Right ventricle myocardium superior (tissue), 1 donor: ENCODE data around the gene CABP4. TPM values are rescaled to one million over a fixed set of nuclear protein-coding genes. Genes with fewer than 3 reads are reported as not detected.
"Not testable (repeated sequence)": the region's sequence is repeated elsewhere in the genome, so short reads cannot be mapped to it uniquely, and the experiment has no call there.

Experiments
- ATAC-seq: fragments of 200-7000 bp; cut with Tn5 transposase; one replicate; pipeline ENCODE4 v1.9.1; 2020; ENCODE audit warnings: mild to moderate bottlenecking; ENCODE audit not compliant: poor library complexity
- DNase-seq: peaks from one replicate; pipeline ENCODE4 v3.0.0-alpha.2; 2020
- intact Hi-C: fragments of 100-400 bp; cut with DNase I; formaldehyde crosslinking; loops from one replicate; pipeline ENCODE4 v1.11.2; 2022
- total RNA-seq: library from RNA; stranded (reverse); fragmentation: NEBNext Ultra II Directional; extraction: Animal tissue kit (Norgen Biotek cat#: 25700); gene quantifications from one replicate; pipeline ENCODE4 v1.2.1, GENCODE V29; 2021
- donor health status: DM: no; HTN: yes; CAD: no; lungs with severe emphysema.

The CABP4 gene
- total RNA-seq, 1 donor from 2014 or later = 0.75 TPM

DNA sequence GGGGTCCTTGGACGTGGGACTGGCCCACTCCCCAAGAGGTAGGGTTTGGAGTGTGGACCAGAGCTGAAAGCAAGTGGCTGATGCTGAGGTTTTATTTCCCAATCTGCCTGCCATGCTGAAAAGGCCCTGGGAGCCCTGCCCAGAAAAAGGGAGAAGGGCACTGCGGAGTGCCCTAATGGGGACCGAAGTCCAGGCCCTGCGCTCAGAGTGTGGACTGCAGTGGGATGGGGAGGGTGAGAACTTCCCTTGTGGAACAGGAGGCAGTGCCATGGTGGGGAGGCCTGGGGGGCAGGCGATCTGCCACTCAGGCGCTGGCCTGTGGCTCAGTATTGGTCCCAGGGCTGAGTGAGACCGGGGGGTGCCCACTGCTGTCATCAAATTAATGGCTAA, 6.9 kb upstream of the CABP4 start:
- intact Hi-C loops = no loop called here
- no peak for ATAC-seq
- no peak for DNase-seq

DNA sequence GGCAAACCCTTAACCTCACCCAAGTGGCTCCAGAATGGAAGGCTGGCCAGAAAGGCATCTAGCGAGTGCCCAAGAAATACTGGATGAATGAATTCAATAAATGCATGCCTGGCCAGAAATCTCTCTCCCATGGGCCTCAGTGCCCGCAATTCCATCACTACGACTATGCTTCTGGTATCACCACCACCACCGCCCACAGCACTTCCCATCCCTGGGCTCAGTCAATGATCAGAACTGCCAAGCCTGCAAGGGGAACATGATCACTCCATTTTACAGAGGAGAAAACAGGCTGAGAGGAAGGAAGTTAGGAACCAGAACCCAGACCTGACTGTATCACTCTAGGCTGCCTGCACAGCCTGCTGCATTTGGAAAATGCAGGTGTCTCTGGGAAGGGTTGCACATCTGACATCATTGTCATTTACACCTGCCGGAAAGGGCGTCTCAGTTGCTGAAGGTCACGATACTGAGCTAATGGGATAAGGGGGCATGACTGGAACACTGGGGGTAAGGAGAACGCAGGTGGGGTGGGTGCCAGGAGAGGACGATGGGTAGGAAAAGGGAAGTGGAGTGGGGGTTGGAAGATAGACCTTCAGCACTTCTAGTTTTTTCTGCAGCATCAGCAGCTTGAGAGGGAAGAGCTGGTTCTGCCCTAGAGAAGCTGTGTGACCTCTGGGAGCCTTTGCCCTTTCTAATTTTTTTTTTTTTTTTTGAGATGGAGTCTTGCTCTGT, 5.9 kb upstream of the CABP4 start:
- DNase-seq (no peak), ATAC-seq (peak; percentile 55)
- intact Hi-C loops = no loop called here

DNA sequence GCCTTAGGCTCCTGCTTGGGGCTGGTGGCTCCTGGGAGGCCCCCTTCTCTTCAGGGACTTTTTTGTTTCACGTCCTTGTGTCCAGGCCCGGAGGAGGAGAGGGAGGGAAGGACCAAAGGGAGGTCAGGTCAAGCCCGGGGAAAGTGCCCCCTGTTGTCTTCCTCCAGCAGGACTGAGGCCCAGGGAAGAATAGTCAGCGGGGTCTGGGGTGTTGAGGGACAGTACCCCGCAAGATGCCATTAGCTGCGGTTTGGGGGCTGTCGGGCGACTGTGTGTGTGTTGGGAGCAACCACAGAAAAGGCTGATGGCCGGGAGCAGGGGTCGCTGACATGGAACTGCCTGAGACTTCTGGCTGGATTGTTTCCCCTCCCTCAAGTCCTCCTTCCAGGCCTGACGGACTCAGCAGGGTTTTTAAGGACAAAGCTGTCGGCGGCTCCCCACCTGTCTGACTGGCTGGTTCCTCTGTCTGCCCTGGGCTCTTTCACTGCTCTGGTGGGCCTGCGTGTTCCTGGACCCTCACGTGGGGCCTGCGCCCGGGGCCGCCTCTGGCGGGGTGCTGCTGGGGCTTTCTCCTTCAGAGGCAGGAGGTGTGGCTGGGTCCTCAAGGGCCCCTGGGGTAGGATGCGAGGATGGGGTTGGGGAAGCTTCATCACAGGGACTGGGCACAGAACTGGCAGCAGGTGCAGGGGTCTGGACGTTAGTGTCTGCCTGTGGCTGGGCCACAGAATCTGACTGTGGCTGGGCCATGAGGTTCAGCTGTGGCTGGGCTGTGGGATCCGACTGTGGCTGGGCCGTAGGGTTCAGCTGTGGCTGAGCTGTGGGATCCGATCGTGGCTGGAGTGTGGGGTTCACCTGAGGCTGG, 4.1 kb upstream of the CABP4 start:
- no peak for DNase-seq

DNA sequence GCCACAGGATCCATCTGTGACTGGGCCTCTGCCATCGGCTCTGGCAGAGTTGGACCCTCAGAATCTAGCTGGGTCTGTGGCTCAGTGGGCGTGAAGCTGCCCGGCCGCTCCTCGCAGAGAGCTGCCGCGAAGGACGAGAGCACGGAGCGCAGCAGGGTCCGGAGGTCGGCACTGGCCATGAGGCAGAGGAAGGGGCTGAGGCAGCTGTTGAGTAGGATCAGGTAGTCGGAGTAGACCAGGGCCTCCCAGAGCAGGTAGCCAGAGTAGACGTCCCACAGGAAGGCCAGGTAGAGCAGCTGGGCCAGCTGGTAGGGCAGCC, 3.5 kb upstream of the CABP4 start:
- ATAC-seq = no peak
- DNase-seq = no peak
- intact Hi-C loops = no loop called here

More for the DNA sequence above, 4.1 kb upstream of the CABP4 start:
- intact Hi-C loops = no loop called here
- no peak for ATAC-seq

DNA sequence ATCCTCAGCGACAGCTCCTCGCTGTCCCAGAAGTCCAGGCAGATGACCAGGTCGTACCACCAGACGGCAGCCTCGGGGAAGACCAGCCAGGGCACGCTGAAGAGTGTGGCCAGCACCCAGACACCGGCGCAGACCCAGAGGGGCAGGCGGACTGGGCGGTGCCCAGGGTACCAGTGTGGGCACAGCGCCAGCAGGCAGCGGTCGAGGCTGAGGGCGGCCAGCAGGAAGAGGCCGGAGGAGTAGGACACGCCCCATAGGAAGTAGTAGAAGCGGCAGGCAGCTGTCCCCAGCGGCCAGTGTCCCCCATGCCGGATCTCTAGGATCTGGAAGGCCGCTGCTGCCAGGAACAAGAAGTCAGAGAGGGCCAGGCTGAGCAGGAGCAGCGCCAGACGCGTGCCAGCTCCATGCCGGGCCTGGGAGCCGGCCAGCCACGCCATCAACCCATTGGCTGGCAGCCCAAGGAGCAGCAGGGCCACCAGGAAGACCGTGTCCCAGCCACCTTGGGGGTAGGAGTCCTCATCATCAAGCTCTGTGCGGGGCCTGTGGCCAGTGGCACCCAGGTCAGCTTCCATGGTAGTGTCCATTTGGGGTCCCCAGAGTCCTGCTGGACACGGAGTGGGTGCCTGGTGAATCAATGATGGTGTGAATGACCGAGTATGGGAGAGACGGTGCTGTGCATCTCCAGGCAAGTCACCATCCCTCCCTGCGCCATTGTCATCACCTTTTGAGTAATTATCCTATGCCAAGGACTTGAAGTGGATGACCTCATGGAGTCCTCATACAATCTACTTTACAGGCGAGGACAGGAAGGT, 2.8 kb upstream of the CABP4 start, which contains the start of gene GPR152:
GPR152 (minus strand) TSS at position 589 of the 812 bp plus-strand sequence; CDS start at position 584, 5 bp downstream.
- ATAC-seq (peak; percentile 44), DNase-seq (peak; percentile 67)
- intact Hi-C loops = no loop called here

DNA sequence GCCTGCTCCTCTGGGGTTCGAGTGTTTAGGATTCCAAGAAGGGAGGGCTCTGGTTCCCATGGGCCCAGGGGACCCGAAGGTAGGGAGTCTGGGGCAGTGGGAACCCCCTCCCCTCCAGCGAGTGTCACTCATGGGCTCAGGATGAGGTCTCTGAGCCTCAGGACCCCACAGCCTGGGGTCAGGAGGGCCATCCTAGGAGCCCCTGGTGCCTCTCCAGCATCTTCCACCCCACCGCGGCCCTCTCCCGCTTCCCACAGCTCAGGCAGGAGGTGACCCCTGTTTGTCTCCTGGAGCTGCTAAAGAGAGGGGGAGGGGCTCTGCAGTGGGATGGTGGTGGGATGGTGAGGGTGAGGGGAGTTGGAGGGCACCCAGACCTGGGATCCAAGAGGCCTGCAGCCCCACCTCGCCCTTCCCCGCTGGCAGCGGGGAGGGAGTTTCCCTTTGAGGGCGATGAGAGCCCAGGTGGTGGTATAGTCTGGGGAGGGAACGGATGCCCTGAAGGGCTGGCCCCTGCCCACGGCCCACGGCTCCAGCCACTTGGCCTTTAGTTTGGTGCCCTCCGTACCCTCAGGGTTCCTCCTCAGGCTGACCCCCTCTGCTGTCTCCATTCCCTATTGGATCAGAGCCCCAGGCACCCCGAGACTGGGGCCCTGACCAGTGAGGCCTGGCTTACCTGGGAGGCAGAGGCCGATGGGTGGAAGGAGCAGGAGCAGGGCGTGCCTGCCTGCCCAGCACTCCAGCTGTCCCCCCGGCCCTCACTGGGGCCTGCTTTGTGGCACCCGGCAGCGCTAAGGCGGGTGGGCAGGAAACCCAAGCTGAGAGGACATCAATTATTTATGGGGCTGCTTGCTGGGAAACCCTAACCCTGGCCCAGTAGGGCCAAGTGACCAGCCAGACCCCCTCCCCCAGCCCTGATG, 1.1 kb upstream of the CABP4 start:
- intact Hi-C loops = no loop called here
- no peak for ATAC-seq
- no peak for DNase-seq

DNA sequence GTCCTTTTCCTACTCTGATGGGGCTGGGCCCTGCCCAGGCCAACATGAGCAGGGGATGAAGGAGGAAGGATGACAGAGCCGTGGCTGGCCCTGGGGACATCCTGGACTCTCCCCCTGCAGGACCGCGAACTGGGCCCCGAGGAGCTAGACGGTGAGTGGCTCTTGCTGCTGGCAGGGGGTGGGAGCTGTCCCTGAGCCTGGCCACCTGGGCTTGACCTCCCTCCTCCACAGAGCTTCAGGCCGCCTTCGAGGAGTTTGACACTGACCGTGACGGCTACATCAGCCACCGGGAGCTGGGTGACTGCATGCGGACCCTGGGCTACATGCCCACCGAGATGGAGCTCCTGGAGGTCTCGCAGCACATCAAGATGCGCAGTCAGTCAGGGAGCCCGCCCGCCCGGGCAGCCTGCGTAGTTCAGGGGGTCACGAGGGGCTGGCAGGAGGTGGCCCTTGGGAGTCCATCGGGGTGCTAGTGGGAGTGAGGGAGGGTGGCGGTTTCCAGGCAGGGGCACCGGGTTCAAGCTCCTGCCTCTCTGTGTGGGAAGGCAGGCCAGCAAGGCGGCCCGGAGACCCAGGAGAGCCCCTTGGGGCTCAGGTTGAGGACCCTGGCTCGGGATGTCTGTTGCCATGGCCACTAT, 1.0 kb downstream of the CABP4 start:
- DNase-seq (peak; percentile 31), ATAC-seq (no peak)
- intact Hi-C loops = no loop called here

DNA sequence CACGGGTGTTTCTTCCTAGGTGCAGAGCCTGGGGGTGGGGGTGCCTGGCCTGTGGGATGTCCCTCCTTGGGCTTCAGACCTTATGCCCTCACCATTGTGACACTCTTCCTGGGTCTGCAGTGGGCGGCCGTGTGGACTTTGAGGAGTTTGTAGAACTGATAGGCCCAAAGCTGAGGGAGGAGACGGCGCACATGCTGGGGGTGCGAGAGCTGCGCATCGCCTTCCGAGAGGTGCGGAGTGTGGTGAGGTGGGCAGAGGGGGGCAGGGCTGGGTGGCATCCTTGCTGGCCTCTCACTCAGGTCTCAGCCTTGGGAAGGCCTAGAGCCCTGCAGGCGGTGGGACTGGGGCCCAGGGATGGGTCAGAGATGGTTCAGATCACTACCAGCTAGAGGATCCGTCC, 2.3 kb downstream of the CABP4 start:
- intact Hi-C loops = no loop called here
- ATAC-seq (no peak), DNase-seq (peak; percentile 26)

DNA sequence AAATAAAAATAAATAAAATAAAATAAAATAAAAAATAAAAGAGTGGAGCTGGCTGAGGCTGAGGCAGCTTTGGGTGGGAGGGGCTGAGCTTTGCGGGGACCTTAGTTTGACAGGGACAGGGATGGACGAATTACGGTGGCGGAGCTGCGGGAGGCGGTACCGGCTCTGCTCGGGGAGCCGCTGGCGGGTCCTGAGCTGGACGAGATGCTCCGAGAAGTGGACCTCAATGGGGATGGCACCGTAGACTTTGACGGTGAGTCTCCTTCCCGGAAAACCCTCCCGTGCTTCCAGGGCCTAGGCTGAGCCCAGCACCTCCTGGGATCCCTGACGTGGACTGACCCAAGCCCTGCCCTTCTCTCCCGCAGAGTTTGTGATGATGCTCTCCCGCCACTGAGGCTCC, 3.1 kb downstream of the CABP4 start:
- ATAC-seq = no peak
- peak; percentile 30 for DNase-seq
- intact Hi-C loops = no loop called here

DNA sequence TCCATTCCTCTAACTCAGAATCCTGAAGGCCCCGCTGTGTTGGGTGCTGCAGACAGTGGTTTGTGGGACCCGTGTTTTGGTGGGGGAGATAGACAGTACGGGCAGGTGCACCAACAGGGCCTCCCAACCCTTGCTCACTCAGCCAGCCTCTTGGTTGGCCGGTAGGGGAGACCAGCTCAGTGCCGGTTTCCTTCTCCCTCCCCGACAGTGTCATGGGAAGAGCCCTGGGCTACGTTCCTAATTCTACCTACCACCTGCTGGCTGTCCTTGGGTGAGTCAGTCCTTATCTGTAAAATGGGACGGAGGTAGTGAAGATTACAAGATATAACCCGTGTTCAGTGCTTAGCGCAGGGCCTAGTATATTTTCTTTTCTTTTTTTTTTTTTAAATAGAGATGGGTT, 8.0 kb downstream of the CABP4 start:
- DNase-seq (peak; percentile 20), ATAC-seq (no peak)
- intact Hi-C loops = no loop called here

DNA sequence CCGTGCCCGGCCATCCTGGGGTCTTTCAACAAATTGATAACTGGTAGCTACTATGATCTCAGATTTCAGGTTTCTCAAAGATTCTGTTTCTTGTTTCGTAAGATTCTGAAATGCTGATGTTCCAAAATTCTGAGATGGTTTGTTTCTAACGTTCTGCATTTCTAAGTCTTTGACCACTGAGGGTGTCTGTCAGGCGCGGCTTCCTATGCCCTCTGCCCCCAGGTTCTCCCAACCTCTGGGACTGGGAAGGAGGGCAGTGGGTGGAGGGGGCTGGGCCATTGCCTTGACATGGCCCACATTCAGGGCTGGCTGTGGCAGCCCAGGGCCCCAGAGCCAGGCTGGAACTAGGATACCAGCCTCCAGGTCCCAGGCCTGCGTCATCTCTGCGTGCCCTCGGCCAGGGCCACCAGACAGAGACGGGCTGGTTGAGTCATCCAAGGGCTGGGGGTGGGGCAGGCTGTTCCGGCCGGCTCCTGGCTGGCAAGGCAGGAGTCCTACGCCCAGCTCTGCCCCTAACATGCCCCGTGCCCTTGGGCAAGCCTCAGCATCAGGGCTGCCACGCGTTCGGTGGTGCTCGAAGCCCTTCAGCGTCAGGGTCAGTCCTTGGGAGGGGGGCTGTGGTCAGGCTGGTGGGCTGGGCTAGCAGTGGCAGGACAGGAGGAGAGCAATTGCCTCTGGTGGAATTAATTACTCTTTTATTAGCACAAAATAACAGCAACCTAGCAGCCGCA, 8.7 kb downstream of the CABP4 start:
- ATAC-seq (peak; percentile 28), DNase-seq (peak; percentile 77)
- intact Hi-C loops = no loop called here

DNA sequence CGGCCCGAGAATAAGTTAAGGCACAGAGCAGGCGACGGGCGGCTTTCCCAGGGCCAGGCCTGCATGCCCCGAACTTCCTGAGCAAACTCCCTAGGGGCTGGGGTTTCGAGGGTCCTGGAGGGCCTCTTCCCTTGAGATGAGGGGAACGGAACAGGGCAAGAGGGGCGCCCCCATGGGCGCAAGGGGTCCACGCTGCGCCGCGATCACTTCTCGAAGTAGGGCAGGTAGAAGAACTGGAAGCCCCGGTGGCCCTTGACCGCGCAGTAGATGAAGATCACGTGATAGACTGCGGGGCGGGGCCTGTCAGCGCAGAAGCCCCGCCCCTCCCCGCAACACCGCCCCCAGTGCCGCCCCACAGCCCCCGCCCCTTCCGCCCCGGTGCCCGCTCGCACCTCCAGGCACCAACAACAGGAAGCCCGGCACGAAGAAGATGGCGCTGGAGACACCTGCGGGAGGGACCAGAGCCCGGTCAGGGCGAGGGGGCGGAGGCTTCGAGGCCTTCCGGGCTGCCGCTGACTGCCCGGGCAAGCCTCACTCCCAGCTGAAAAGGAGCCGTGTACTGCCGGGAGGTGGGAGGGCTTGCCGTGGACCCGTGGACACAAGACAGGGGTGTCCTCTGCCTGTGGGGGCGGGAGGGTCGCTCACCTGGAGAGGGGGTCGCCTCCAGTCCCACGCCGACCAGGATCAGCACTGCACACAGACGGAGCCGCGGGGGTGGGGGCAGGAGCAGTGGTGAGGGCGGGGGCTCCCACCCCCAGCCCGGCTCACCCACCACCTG, 9.4 kb downstream of the CABP4 start:
- peak; percentile 75 for ATAC-seq

DNA sequence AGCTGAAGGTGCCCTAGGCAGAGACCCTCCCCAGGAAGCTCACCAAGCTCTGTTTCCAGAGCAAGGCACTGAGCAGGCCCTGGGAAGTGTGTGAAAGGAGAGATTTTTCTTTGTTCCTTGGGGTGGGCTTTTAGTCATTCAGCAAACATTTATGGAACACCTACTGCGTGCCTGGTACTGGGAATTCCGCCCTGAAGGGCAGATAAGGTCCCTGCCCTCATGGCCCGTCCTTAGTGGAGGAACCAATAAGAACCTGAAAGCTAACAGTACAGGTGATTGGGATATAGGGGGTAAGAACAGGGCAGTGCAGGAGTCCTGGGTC, 10.0 kb downstream of the CABP4 start:
- intact Hi-C loops = loop anchor here (5.0 kb wide), 1 partner anchor 42 kb away; the partner anchor contains the start of genes CDK2AP2 and PITPNM1
- no peak for ATAC-seq
- DNase-seq = no peak

More for the DNA sequence above, 9.4 kb downstream of the CABP4 start:
- peak; percentile 91 for DNase-seq
- intact Hi-C loops = loop anchor here (5.0 kb wide), 1 partner anchor 43 kb away; the partner anchor contains the start of genes CDK2AP2 and PITPNM1

DNA sequence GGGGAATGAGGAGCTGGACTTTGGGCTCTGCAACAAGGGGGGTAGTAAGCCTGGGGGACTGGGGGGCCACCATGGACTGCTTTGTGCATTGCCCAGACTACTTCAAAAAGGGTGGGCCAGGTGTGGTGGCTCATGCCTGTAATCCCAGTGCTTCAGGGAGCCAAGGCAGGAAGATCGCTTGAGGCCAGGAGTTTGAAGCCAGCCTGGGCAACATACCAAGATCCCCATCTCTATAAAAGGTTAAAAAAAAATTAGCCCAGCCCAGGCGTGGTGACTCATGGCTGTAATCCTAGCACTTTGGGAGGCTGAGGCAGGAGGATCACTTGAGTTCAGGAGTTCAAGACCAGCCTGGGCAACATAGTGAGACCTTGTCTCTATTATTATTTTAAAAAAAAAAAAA, 10.4 kb downstream of the CABP4 start:
- ATAC-seq = not testable (repeated sequence)
- peak; percentile 4 for DNase-seq
- intact Hi-C loops = loop anchor here (5.0 kb wide), 1 partner anchor 42 kb away; the partner anchor contains the start of genes CDK2AP2 and PITPNM1

DNA sequence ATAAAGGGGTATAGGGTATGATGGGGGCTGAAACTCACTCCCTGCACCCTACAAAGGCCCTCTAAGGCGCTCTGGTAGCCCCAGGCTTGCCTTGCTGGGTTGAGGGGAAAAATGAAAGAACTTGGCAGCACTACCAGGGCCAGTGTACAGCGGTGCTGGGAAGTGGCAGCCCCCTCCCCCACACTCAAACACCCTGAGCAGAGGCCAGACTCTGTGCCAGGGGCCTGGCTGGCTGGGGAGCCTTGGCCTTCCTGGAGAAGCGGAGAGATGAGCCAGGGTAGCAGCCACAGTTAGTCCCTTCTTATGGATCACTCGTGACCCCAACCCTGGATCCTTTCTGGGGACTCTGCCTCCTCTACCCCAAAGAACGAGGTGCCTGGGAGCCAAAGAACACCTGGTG, 11.2 kb downstream of the CABP4 start:
- intact Hi-C loops = loop anchor here (5.0 kb wide), 1 partner anchor 41 kb away; the partner anchor contains the start of genes CDK2AP2 and PITPNM1
- peak; percentile 24 for DNase-seq
- ATAC-seq = no peak
